K562 (cell line): ENCODE measurements around the gene IL31. TPM values are rescaled to one million over a fixed set of nuclear protein-coding genes. Genes with fewer than 3 reads are reported as not detected.

Experiments
- ELF4 ChIP-seq: fragments of 450-650 bp; formaldehyde crosslinking; IDR thresholded peaks from 2 replicates; pipeline ENCODE4 v1.4.0; 2022; ENCODE audit warnings: missing genetic modification characterization
- ETV5 ChIP-seq: sonication (generic); formaldehyde crosslinking; IDR thresholded peaks from 2 replicates; pipeline ENCODE4 v1.4.0; 2020; ENCODE audit warnings: low read depth, mild to moderate bottlenecking, missing genetic modification reagents
- HNRNPK ChIP-seq: fragments of 200-400 bp; formaldehyde crosslinking; IDR thresholded peaks from one replicate; pipeline ENCODE4 v1.6.1; 2018; ENCODE audit warnings: mild to moderate bottlenecking, low read depth, low read length; ENCODE audit not compliant: poor library complexity, severe bottlenecking
- NR2C1 ChIP-seq, 2 experiments: fragments of 450-650 bp; IDR thresholded peaks; 2 replicates each; pipeline ENCODE4 v1.6.1; 2017; ENCODE audit warnings: mild to moderate bottlenecking in 2 of 2, antibody characterized with exemption in 1 of 2, inconsistent platforms in 1 of 2, missing compliant biosample characterization in 1 of 2, missing genetic modification characterization in 1 of 2
- PML ChIP-seq: IDR thresholded peaks from 2 replicates; pipeline ENCODE4 v1.6.1; 2012; ENCODE audit warnings: low read length, inconsistent platforms
- U2AF1 ChIP-seq: fragments of 200-400 bp; formaldehyde crosslinking; optimal IDR thresholded peaks from 2 replicates; pipeline ENCODE3; 2017; ENCODE audit warnings: mild to moderate bottlenecking, low read depth, low read length, moderate library complexity
- polyA plus RNA-seq, 8 experiments: library from polyadenylated mRNA; depleted of rRNA in 4 of 8; stranded (reverse) in 5 of 8; unstranded in 3 of 8; fragments of >200 nt; fragmentation: Nextera tagmentation in 2 of 8; fragmentation: Illumina TruSeq in 1 of 8; extraction: Ambion mirVana in 2 of 8; extraction: Trizol in 1 of 8; gene quantifications; 2 replicates each; pipeline versions ENCODE4 v1.2.1 to v1.2.3, GENCODE V29; 2011 to 2014; ENCODE audit warnings: inconsistent platforms in 1 of 8, missing spikeins in 1 of 8
- total RNA-seq, 7 experiments: library from RNA; depleted of rRNA in 6 of 7; stranded (reverse); fragments of >200 nt in 6 of 7; fragmentation: Illumina TruSeq in 2 of 7; extraction: Trizol in 2 of 7; gene quantifications; 2 replicates each; pipeline versions ENCODE4 v1.2.1 to v1.2.3, GENCODE V29; 2011 to 2021; ENCODE audit warnings: low replicate concordance in 1 of 7
- TF ChIP-seq, protein P1 (sequence below): fragments of 250-450 bp; sonication (Bioruptor Pico); IDR thresholded peaks from 2 replicates; pipeline ENCODE4 v1.4.0; 2020; ENCODE audit warnings: borderline replicate concordance
- TF ChIP-seq, protein P2 (sequence below): fragments of 450-650 bp; formaldehyde crosslinking; IDR thresholded peaks from 2 replicates; pipeline ENCODE4 v1.4.0; 2020; ENCODE audit warnings: mild to moderate bottlenecking, moderate library complexity
- TF ChIP-seq, protein P3 (sequence below): fragments of 200-600 bp; sonication (generic); IDR thresholded peaks from one replicate; pipeline ENCODE4 v1.6.1; 2012; ENCODE audit warnings: mild to moderate bottlenecking, low read depth, low read length, inconsistent platforms
- TF ChIP-seq, protein P4 (sequence below): fragments of 450-650 bp; formaldehyde crosslinking; IDR thresholded peaks from 2 replicates; pipeline ENCODE4 v1.4.0; 2020; ENCODE audit warnings: mild to moderate bottlenecking, moderate library complexity

IL31 gene
- total and polyA plus RNA-seq, 9 of the 15 experiments (the other 6 are each of a cell fraction or from before 2014, with no cell fraction given), result not detected

DNA sequence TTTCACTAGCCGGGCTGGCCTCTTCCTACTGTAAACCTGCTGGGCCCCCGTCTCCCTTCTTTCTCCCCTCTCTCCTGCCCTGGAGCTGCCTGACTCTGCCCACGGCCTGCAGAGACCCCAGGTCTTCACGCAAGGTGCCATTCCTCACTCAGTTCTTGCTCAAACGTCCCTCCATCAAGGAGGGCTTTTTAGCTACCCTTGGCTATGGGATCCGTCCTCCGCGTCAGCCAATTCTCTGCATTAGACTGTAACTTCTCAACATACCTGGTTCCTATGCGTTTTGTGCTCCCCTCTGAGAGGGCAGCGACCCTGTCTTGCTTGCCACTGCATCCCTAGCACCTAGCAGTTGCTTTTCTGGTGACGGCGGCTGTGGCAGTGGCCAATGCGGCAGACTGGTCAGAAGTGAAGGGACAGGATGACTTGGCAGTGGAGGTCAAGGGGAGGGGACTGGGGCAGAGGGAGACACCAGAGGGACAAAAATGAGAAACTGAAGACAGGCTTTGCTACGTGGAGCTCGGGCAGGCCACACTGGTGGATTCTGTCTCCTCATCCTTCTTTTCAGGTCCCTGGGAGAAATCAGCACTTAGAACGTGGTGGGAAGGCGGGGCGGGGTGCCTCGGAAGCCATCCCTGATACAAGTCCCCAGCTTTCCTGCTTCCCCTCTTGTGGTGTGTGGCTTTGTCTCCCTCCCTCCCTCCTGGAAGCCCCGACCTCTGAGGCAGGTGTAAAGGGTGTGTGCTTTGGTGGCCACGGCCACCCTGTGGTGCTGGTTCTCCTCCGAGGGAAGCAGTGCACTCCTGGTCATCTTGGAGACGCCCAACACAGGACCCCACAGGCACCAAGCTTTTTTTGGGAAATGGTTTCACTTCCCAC lies 31.3 kb upstream of the IL31 start (continued):
- TF ChIP-seq HNRNPK (no peak), ELF4 (CRISPR knock-in tag) (no peak), NR2C1 (IDR thresholded peaks at IDR 0.05) (no peak), NR2C1 (tag; IDR thresholded peaks at IDR 0.05) (0 out of 2 replicates have a peak, but pooled peaks have one; percentile 13), PML (peak; percentile 21; the same call in 1 of the 2 replicates), U2AF1 (no peak), ETV5 (CRISPR knock-in tag) (no peak)
- TF ChIP-seq, protein P1, sequence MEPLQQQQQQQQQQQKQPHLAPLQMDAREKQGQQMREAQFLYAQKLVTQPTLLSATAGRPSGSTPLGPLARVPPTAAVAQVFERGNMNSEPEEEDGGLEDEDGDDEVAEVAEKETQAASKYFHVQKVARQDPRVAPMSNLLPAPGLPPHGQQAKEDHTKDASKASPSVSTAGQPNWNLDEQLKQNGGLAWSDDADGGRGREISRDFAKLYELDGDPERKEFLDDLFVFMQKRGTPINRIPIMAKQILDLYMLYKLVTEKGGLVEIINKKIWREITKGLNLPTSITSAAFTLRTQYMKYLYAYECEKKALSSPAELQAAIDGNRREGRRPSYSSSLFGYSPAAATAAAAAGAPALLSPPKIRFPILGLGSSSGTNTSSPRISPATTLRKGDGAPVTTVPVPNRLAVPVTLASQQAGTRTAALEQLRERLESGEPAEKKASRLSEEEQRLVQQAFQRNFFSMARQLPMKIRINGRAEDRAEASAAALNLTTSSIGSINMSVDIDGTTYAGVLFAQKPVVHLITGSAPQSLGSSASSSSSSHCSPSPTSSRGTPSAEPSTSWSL (CRISPR knock-in tag), result no peak
- TF ChIP-seq, protein P2, sequence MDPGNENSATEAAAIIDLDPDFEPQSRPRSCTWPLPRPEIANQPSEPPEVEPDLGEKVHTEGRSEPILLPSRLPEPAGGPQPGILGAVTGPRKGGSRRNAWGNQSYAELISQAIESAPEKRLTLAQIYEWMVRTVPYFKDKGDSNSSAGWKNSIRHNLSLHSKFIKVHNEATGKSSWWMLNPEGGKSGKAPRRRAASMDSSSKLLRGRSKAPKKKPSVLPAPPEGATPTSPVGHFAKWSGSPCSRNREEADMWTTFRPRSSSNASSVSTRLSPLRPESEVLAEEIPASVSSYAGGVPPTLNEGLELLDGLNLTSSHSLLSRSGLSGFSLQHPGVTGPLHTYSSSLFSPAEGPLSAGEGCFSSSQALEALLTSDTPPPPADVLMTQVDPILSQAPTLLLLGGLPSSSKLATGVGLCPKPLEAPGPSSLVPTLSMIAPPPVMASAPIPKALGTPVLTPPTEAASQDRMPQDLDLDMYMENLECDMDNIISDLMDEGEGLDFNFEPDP (CRISPR knock-in tag), result no peak
- TF ChIP-seq, protein P3, sequence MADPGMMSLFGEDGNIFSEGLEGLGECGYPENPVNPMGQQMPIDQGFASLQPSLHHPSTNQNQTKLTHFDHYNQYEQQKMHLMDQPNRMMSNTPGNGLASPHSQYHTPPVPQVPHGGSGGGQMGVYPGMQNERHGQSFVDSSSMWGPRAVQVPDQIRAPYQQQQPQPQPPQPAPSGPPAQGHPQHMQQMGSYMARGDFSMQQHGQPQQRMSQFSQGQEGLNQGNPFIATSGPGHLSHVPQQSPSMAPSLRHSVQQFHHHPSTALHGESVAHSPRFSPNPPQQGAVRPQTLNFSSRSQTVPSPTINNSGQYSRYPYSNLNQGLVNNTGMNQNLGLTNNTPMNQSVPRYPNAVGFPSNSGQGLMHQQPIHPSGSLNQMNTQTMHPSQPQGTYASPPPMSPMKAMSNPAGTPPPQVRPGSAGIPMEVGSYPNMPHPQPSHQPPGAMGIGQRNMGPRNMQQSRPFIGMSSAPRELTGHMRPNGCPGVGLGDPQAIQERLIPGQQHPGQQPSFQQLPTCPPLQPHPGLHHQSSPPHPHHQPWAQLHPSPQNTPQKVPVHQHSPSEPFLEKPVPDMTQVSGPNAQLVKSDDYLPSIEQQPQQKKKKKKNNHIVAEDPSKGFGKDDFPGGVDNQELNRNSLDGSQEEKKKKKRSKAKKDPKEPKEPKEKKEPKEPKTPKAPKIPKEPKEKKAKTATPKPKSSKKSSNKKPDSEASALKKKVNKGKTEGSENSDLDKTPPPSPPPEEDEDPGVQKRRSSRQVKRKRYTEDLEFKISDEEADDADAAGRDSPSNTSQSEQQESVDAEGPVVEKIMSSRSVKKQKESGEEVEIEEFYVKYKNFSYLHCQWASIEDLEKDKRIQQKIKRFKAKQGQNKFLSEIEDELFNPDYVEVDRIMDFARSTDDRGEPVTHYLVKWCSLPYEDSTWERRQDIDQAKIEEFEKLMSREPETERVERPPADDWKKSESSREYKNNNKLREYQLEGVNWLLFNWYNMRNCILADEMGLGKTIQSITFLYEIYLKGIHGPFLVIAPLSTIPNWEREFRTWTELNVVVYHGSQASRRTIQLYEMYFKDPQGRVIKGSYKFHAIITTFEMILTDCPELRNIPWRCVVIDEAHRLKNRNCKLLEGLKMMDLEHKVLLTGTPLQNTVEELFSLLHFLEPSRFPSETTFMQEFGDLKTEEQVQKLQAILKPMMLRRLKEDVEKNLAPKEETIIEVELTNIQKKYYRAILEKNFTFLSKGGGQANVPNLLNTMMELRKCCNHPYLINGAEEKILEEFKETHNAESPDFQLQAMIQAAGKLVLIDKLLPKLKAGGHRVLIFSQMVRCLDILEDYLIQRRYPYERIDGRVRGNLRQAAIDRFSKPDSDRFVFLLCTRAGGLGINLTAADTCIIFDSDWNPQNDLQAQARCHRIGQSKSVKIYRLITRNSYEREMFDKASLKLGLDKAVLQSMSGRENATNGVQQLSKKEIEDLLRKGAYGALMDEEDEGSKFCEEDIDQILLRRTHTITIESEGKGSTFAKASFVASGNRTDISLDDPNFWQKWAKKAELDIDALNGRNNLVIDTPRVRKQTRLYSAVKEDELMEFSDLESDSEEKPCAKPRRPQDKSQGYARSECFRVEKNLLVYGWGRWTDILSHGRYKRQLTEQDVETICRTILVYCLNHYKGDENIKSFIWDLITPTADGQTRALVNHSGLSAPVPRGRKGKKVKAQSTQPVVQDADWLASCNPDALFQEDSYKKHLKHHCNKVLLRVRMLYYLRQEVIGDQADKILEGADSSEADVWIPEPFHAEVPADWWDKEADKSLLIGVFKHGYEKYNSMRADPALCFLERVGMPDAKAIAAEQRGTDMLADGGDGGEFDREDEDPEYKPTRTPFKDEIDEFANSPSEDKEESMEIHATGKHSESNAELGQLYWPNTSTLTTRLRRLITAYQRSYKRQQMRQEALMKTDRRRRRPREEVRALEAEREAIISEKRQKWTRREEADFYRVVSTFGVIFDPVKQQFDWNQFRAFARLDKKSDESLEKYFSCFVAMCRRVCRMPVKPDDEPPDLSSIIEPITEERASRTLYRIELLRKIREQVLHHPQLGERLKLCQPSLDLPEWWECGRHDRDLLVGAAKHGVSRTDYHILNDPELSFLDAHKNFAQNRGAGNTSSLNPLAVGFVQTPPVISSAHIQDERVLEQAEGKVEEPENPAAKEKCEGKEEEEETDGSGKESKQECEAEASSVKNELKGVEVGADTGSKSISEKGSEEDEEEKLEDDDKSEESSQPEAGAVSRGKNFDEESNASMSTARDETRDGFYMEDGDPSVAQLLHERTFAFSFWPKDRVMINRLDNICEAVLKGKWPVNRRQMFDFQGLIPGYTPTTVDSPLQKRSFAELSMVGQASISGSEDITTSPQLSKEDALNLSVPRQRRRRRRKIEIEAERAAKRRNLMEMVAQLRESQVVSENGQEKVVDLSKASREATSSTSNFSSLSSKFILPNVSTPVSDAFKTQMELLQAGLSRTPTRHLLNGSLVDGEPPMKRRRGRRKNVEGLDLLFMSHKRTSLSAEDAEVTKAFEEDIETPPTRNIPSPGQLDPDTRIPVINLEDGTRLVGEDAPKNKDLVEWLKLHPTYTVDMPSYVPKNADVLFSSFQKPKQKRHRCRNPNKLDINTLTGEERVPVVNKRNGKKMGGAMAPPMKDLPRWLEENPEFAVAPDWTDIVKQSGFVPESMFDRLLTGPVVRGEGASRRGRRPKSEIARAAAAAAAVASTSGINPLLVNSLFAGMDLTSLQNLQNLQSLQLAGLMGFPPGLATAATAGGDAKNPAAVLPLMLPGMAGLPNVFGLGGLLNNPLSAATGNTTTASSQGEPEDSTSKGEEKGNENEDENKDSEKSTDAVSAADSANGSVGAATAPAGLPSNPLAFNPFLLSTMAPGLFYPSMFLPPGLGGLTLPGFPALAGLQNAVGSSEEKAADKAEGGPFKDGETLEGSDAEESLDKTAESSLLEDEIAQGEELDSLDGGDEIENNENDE, result no peak
- TF ChIP-seq, protein P4, sequence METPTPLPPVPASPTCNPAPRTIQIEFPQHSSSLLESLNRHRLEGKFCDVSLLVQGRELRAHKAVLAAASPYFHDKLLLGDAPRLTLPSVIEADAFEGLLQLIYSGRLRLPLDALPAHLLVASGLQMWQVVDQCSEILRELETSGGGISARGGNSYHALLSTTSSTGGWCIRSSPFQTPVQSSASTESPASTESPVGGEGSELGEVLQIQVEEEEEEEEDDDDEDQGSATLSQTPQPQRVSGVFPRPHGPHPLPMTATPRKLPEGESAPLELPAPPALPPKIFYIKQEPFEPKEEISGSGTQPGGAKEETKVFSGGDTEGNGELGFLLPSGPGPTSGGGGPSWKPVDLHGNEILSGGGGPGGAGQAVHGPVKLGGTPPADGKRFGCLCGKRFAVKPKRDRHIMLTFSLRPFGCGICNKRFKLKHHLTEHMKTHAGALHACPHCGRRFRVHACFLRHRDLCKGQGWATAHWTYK (CRISPR knock-in tag), result no peak
